Liver (tissue), 9 donors: ENCODE results near the gene BCAR1. TPM values are rescaled to one million over a fixed set of nuclear protein-coding genes. Genes with fewer than 3 reads are reported as not detected.

Experiments
- DNase-seq: peaks from one replicate; pipeline ENCODE4 v3.0.0-alpha.2; 2017; ENCODE audit warnings: low spot score
- H3K27ac ChIP-seq, 2 donors: one replicate each; pipeline ENCODE4 v1.7.0; 2013; ENCODE audit warnings: inconsistent platforms in 2 of 2, low read length in 2 of 2, control low read depth in 1 of 2, low read depth in 1 of 2, mild to moderate bottlenecking in 1 of 2
- H3K27me3 ChIP-seq, 4 donors: one replicate each; pipeline versions ENCODE4 v1.6.1 to v1.7.0; 2013; ENCODE audit warnings: low read length in 3 of 4, inconsistent platforms in 1 of 4, mild to moderate bottlenecking in 1 of 4, moderate library complexity in 1 of 4; ENCODE audit not compliant: control insufficient read depth in 4 of 4, insufficient read depth in 4 of 4
- H3K36me3 ChIP-seq, 4 donors: one replicate each; pipeline versions ENCODE4 v1.6.1 to v1.7.0; 2013; ENCODE audit warnings: low read length in 3 of 4, mild to moderate bottlenecking in 3 of 4, low read depth in 1 of 4, moderate library complexity in 1 of 4; ENCODE audit not compliant: control insufficient read depth in 4 of 4, insufficient read depth in 3 of 4
- H3K4me1 ChIP-seq, 4 donors: one replicate each; pipeline versions ENCODE4 v1.6.1 to v1.7.0; 2013; ENCODE audit warnings: low read length in 3 of 4, mild to moderate bottlenecking in 3 of 4, moderate library complexity in 1 of 4; ENCODE audit not compliant: control insufficient read depth in 4 of 4, insufficient read depth in 4 of 4
- H3K4me3 ChIP-seq, 3 donors: one replicate each; pipeline versions ENCODE4 v1.6.1 to v1.7.0; 2013; ENCODE audit warnings: low read length in 3 of 3, control low read depth in 1 of 3, low read depth in 1 of 3, mild to moderate bottlenecking in 1 of 3
- H3K9ac ChIP-seq, 2 donors: one replicate each; pipeline ENCODE4 v1.7.0; 2013; ENCODE audit warnings: low read length in 2 of 2, mild to moderate bottlenecking in 2 of 2, moderate library complexity in 2 of 2, control low read depth in 1 of 2, low read depth in 1 of 2
- H3K9me3 ChIP-seq, 4 donors: one replicate each; pipeline versions ENCODE4 v1.6.1 to v1.7.0; 2013; ENCODE audit warnings: low read length in 3 of 4; ENCODE audit not compliant: control insufficient read depth in 4 of 4
- EGR1 ChIP-seq, 2 donors: IDR thresholded peaks; 2 replicates each; pipeline ENCODE4 v1.6.1; 2016 to 2018; ENCODE audit warnings: antibody characterized with exemption in 2 of 2, low read depth in 2 of 2
- FOXA1 ChIP-seq: IDR thresholded peaks from 2 replicates; pipeline ENCODE4 v1.6.1; 2016; ENCODE audit warnings: antibody characterized with exemption
- FOXA2 ChIP-seq: IDR thresholded peaks from 2 replicates; pipeline ENCODE4 v1.6.1; 2016; ENCODE audit warnings: antibody characterized with exemption
- GABPA ChIP-seq, 2 donors: IDR thresholded peaks in 1 of 2; conservative IDR thresholded peaks in 1 of 2; 2 replicates each; pipeline ENCODE4 v1.6.1; 2016; ENCODE audit warnings: antibody characterized with exemption in 2 of 2, mild to moderate bottlenecking in 1 of 2, moderate library complexity in 1 of 2
- HNF4A ChIP-seq, 2 donors: conservative IDR thresholded peaks; 2 replicates each; pipeline ENCODE4 v1.6.1; 2016; ENCODE audit warnings: antibody characterized with exemption in 2 of 2, mild to moderate bottlenecking in 2 of 2
- HNF4G ChIP-seq: IDR thresholded peaks from 2 replicates; pipeline ENCODE4 v1.6.1; 2016; ENCODE audit warnings: antibody characterized with exemption
- JUND ChIP-seq, 2 donors: IDR thresholded peaks; 2 replicates each; pipeline ENCODE4 v1.6.1; 2016; ENCODE audit warnings: antibody characterized with exemption in 2 of 2
- NR2F2 ChIP-seq: IDR thresholded peaks from 2 replicates; pipeline ENCODE4 v1.6.1; 2016; ENCODE audit warnings: antibody characterized with exemption
- RAD21 ChIP-seq, 2 donors: IDR thresholded peaks; 2 replicates each; pipeline ENCODE4 v1.6.1; 2016; ENCODE audit warnings: antibody characterized with exemption in 2 of 2, mild to moderate bottlenecking in 2 of 2
- RXRA ChIP-seq, 2 donors: IDR thresholded peaks; 2 replicates each; pipeline ENCODE4 v1.6.1; 2017 to 2018; ENCODE audit warnings: antibody characterized with exemption in 2 of 2, mild to moderate bottlenecking in 1 of 2
- SP1 ChIP-seq: IDR thresholded peaks from 2 replicates; pipeline ENCODE4 v1.6.1; 2018; ENCODE audit warnings: antibody characterized with exemption, mild to moderate bottlenecking
- YY1 ChIP-seq: IDR thresholded peaks from 2 replicates; pipeline ENCODE4 v1.6.1; 2016; ENCODE audit warnings: antibody characterized with exemption, mild to moderate bottlenecking
- WGBS: extraction: QIAGEN DNeasy Blood & Tissue Kit; methylation state at CpG from one replicate; pipeline ENCODE4 v1.1.7; 2013; 5-methylcytosine and 5-hydroxymethylcytosine counted together
- polyA plus RNA-seq, 2 donors: library from polyadenylated mRNA; stranded (reverse) in 1 of 2; unstranded in 1 of 2; fragments of 200-250 nt in 1 of 2; fragments of >200 nt in 1 of 2; fragmentation: Nextera tagmentation in 1 of 2; extraction: Ambion mirVana in 1 of 2; gene quantifications; one replicate each; pipeline versions ENCODE4 v1.2.1 to v1.2.3, GENCODE V29; 2013 to 2015
- total RNA-seq, 2 donors: library from RNA; depleted of rRNA; stranded (reverse); fragments of >200 nt; gene quantifications; one replicate each; pipeline ENCODE4 v1.2.3, GENCODE V29; 2014
- TF ChIP-seq, protein P1 (sequence below): IDR thresholded peaks from 2 replicates; pipeline ENCODE4 v1.6.1; 2016; ENCODE audit warnings: antibody characterized with exemption
- TF ChIP-seq, protein P2 (sequence below): IDR thresholded peaks from 2 replicates; pipeline ENCODE4 v1.6.1; 2016; ENCODE audit warnings: antibody characterized with exemption
- TF ChIP-seq, protein P3 (sequence below): fragments of 150-350 bp; IDR thresholded peaks from 2 replicates; pipeline ENCODE4 v1.5.1; 2017; ENCODE audit warnings: improper control_type of control experiment, low read depth, low read length; ENCODE audit not compliant: missing input control
- TF ChIP-seq, protein P4 (sequence below): IDR thresholded peaks from 2 replicates; pipeline ENCODE4 v1.6.1; 2016; ENCODE audit warnings: antibody characterized with exemption
- TF ChIP-seq, protein P5 (sequence below): IDR thresholded peaks from 2 replicates; pipeline ENCODE4 v1.6.1; 2016; ENCODE audit warnings: antibody characterized with exemption, mild to moderate bottlenecking
- donor health status: healthy.
- donor health status: healthy.
- donor health status: healthy.
- donor health status: healthy.
- donor health status: healthy.

The BCAR1 gene
- total and polyA plus RNA-seq, 4 donors: 10.1 to 32.2 (median 20.2) TPM

DNA sequence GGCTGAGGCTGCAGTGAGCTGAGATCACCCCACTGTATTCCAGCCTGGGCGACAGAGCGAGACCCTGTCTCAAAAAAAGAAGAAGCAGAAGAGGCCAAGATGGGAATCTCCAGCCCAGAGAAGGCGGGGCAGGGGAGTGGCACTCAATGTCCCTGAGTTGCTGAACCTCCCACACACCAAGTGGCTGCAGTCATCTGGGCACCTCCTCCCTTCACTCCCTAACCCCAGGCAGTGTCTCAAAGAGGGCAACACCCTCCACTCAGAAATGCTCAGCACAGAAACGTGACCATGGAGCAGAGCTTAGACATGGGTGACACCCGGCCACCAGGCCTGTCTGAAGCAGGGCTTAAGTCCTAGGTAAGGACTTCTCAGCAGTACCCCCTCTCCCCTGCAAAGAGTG, 36.3 kb upstream of the BCAR1 start:
- Histone ChIP-seq H3K9me3 (no peaks in the 10 kb centered on the region), H3K27me3 (no peaks in the 10 kb centered on the region), H3K4me1 (peaks cover 0 to 3% (median 0%) of the 10 kb centered on the region in 4 donors), H3K27ac (no peak overlapping the region), H3K36me3 (peaks cover 2 to 6% (median 4%) of the 10 kb centered on the region in 4 donors), H3K4me3 (no peak overlapping the region), H3K9ac (no peak overlapping the region)
- 95% methylated on average over 5 of the region's 5 CpGs for WGBS
- TF ChIP-seq FOXA1 (no peak), GABPA (IDR thresholded peaks at IDR 0.05 in 1 of 2, conservative IDR thresholded peaks at IDR 0.05 in 1 of 2) (no peak), NR2F2 (no peak), HNF4G (no peak), RXRA (IDR thresholded peaks at IDR 0.05) (no peak), FOXA2 (no peak), SP1 (no peak), EGR1 (IDR thresholded peaks at IDR 0.05; ENCODE audit: low read depth in 2 of 2) (no peak), JUND (IDR thresholded peaks at IDR 0.05) (no peak), RAD21 (IDR thresholded peaks at IDR 0.05) (no peak), YY1 (no peak)
- TF ChIP-seq, protein P1, sequence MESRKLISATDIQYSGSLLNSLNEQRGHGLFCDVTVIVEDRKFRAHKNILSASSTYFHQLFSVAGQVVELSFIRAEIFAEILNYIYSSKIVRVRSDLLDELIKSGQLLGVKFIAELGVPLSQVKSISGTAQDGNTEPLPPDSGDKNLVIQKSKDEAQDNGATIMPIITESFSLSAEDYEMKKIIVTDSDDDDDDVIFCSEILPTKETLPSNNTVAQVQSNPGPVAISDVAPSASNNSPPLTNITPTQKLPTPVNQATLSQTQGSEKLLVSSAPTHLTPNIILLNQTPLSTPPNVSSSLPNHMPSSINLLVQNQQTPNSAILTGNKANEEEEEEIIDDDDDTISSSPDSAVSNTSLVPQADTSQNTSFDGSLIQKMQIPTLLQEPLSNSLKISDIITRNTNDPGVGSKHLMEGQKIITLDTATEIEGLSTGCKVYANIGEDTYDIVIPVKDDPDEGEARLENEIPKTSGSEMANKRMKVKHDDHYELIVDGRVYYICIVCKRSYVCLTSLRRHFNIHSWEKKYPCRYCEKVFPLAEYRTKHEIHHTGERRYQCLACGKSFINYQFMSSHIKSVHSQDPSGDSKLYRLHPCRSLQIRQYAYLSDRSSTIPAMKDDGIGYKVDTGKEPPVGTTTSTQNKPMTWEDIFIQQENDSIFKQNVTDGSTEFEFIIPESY: no peak
- TF ChIP-seq, protein P2, sequence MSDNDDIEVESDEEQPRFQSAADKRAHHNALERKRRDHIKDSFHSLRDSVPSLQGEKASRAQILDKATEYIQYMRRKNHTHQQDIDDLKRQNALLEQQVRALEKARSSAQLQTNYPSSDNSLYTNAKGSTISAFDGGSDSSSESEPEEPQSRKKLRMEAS: no peak
- TF ChIP-seq, protein P3, sequence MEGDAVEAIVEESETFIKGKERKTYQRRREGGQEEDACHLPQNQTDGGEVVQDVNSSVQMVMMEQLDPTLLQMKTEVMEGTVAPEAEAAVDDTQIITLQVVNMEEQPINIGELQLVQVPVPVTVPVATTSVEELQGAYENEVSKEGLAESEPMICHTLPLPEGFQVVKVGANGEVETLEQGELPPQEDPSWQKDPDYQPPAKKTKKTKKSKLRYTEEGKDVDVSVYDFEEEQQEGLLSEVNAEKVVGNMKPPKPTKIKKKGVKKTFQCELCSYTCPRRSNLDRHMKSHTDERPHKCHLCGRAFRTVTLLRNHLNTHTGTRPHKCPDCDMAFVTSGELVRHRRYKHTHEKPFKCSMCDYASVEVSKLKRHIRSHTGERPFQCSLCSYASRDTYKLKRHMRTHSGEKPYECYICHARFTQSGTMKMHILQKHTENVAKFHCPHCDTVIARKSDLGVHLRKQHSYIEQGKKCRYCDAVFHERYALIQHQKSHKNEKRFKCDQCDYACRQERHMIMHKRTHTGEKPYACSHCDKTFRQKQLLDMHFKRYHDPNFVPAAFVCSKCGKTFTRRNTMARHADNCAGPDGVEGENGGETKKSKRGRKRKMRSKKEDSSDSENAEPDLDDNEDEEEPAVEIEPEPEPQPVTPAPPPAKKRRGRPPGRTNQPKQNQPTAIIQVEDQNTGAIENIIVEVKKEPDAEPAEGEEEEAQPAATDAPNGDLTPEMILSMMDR: no peak
- TF ChIP-seq, protein P4, sequence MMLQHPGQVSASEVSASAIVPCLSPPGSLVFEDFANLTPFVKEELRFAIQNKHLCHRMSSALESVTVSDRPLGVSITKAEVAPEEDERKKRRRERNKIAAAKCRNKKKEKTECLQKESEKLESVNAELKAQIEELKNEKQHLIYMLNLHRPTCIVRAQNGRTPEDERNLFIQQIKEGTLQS: no peak
- TF ChIP-seq, protein P5, sequence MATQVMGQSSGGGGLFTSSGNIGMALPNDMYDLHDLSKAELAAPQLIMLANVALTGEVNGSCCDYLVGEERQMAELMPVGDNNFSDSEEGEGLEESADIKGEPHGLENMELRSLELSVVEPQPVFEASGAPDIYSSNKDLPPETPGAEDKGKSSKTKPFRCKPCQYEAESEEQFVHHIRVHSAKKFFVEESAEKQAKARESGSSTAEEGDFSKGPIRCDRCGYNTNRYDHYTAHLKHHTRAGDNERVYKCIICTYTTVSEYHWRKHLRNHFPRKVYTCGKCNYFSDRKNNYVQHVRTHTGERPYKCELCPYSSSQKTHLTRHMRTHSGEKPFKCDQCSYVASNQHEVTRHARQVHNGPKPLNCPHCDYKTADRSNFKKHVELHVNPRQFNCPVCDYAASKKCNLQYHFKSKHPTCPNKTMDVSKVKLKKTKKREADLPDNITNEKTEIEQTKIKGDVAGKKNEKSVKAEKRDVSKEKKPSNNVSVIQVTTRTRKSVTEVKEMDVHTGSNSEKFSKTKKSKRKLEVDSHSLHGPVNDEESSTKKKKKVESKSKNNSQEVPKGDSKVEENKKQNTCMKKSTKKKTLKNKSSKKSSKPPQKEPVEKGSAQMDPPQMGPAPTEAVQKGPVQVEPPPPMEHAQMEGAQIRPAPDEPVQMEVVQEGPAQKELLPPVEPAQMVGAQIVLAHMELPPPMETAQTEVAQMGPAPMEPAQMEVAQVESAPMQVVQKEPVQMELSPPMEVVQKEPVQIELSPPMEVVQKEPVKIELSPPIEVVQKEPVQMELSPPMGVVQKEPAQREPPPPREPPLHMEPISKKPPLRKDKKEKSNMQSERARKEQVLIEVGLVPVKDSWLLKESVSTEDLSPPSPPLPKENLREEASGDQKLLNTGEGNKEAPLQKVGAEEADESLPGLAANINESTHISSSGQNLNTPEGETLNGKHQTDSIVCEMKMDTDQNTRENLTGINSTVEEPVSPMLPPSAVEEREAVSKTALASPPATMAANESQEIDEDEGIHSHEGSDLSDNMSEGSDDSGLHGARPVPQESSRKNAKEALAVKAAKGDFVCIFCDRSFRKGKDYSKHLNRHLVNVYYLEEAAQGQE: no peak
- no peak for DNase-seq

DNA sequence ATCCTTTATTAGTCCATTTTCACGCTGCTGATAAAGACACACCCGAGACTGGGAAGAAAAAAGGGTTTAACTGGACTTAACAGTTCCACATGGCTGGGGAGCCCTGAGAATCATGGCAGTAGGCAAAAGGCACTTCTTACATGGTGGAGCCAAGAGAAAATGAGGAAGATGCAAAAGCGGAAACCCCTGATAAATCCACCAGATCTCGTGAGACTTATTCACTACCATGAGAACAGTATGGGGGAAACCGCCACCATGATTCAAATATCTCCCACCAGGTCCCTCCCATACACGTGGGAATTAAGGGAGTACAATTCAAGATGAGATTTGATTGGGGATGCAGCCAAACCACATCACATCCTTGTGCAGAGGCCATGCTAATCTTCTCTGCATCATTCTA, 35.0 kb upstream of the BCAR1 start:
- Histone ChIP-seq H3K27ac (no peak overlapping the region), H3K4me1 (peaks cover 0 to 3% (median 0%) of the 10 kb centered on the region in 4 donors), H3K27me3 (no peaks in the 10 kb centered on the region), H3K36me3 (peaks cover 0 to 3% (median 0%) of the 10 kb centered on the region in 4 donors), H3K9me3 (no peaks in the 10 kb centered on the region), H3K9ac (no peak overlapping the region), H3K4me3 (no peak overlapping the region)
- WGBS: 95% methylated on average over 6 of the region's 6 CpGs
- DNase-seq: no peak
- TF ChIP-seq, protein P2: no peak
- no peak for TF ChIP-seq HNF4A (conservative IDR thresholded peaks at IDR 0.05)
- no peak for TF ChIP-seq FOXA2
- no peak for TF ChIP-seq JUND (IDR thresholded peaks at IDR 0.05)
- TF ChIP-seq FOXA1: no peak
- TF ChIP-seq, protein P3: no peak
- TF ChIP-seq NR2F2: no peak
- TF ChIP-seq RAD21 (IDR thresholded peaks at IDR 0.05): no peak
- no peak for TF ChIP-seq EGR1 (IDR thresholded peaks at IDR 0.05; ENCODE audit: low read depth in 2 of 2)
- TF ChIP-seq, protein P4: no peak
